OCI-LY1 (cell line): ENCODE data around the gene LZTS3.
"Not testable (repeated sequence)": the region's sequence is repeated elsewhere in the genome, so short reads cannot be mapped to it uniquely, and the experiment has no call there.

ENCODE experiments used
- H2AFZ ChIP-seq: fragments of 200-600 bp; sonication (generic), shearing (Covaris generic); 2 replicates; pipeline ENCODE4 v1.6.0; 2014; ENCODE audit warnings: antibody characterized with exemption, mild to moderate bottlenecking, low read length
- H3F3A ChIP-seq: fragments of 200-600 bp; sonication (generic), shearing (Covaris generic); 2 replicates; pipeline ENCODE4 v1.6.0; 2014; ENCODE audit warnings: mild to moderate bottlenecking, antibody characterized with exemption, low read length, moderate library complexity; ENCODE audit not compliant: insufficient read depth
- H3K27ac ChIP-seq: fragments of 200-600 bp; sonication (generic); 2 replicates; pipeline ENCODE4 v1.5.1; 2014; ENCODE audit warnings: low read length, mixed run types, mild to moderate bottlenecking, low read depth; ENCODE audit not compliant: poor library complexity, severe bottlenecking
- H3K27me3 ChIP-seq: fragments of 200-600 bp; sonication (generic); 2 replicates; pipeline ENCODE4 v1.6.0; 2014; ENCODE audit warnings: antibody characterized with exemption, mild to moderate bottlenecking, low read length, moderate library complexity; ENCODE audit not compliant: insufficient read depth
- H3K36me3 ChIP-seq: fragments of 200-600 bp; sonication (generic); 2 replicates; pipeline ENCODE4 v1.6.1; 2014; ENCODE audit warnings: mild to moderate bottlenecking, antibody characterized with exemption, low read length, moderate library complexity, mixed read lengths; ENCODE audit not compliant: insufficient read depth
- H3K4me1 ChIP-seq: fragments of 200-600 bp; sonication (generic); 2 replicates; pipeline ENCODE4 v1.5.1; 2014; ENCODE audit warnings: mild to moderate bottlenecking, low read length, moderate library complexity; ENCODE audit not compliant: insufficient read depth, severe bottlenecking
- H3K4me2 ChIP-seq: fragments of 200-600 bp; sonication (generic), shearing (Covaris generic); 2 replicates; pipeline ENCODE4 v1.6.1; 2014; ENCODE audit warnings: low read length
- H3K4me3 ChIP-seq: fragments of 200-600 bp; sonication (generic); 2 replicates; pipeline ENCODE4 v1.5.1; 2014; ENCODE audit warnings: low read length, low read depth, mild to moderate bottlenecking, mixed read lengths; ENCODE audit not compliant: poor library complexity, severe bottlenecking
- H3K79me2 ChIP-seq: fragments of 200-600 bp; shearing (Covaris generic); 2 replicates; pipeline ENCODE4 v1.6.1; 2016; ENCODE audit warnings: mixed run types, low read length, mixed read lengths; ENCODE audit not compliant: insufficient read depth
- H3K9ac ChIP-seq: fragments of 200-600 bp; sonication (generic), shearing (Covaris generic); 2 replicates; pipeline ENCODE4 v1.6.1; 2014; ENCODE audit warnings: mild to moderate bottlenecking, low read length, mixed read lengths
- H3K9me2 ChIP-seq: fragments of 200-600 bp; sonication (generic), shearing (Covaris generic); 2 replicates; pipeline ENCODE4 v1.6.1; 2014; ENCODE audit warnings: low read depth, mild to moderate bottlenecking, low read length, mixed read lengths
- H3K9me3 ChIP-seq: fragments of 200-600 bp; shearing (Covaris generic); 2 replicates; pipeline ENCODE4 v1.6.1; 2014; ENCODE audit warnings: low read length, mixed read lengths
- H4K20me1 ChIP-seq: fragments of 200-600 bp; sonication (generic), shearing (Covaris generic); 2 replicates; pipeline ENCODE4 v1.6.0; 2016; ENCODE audit warnings: mild to moderate bottlenecking, low read length; ENCODE audit not compliant: insufficient read depth
- EZH2 ChIP-seq: fragments of 200-600 bp; sonication (generic), shearing (Covaris generic); IDR thresholded peaks from 2 replicates; pipeline ENCODE4 v1.8.0; 2017; ENCODE audit warnings: borderline replicate concordance, mixed run types, mild to moderate bottlenecking, antibody characterized with exemption, low read length, moderate library complexity, mixed read lengths
- TF ChIP-seq, protein P1 (sequence below): fragments of 200-600 bp; sonication (generic), shearing (Covaris generic); IDR thresholded peaks from 2 replicates; pipeline ENCODE4 v1.5.1; 2017; ENCODE audit warnings: mild to moderate bottlenecking, antibody characterized with exemption, low read length, moderate library complexity, mixed read lengths

LZTS3 gene

DNA sequence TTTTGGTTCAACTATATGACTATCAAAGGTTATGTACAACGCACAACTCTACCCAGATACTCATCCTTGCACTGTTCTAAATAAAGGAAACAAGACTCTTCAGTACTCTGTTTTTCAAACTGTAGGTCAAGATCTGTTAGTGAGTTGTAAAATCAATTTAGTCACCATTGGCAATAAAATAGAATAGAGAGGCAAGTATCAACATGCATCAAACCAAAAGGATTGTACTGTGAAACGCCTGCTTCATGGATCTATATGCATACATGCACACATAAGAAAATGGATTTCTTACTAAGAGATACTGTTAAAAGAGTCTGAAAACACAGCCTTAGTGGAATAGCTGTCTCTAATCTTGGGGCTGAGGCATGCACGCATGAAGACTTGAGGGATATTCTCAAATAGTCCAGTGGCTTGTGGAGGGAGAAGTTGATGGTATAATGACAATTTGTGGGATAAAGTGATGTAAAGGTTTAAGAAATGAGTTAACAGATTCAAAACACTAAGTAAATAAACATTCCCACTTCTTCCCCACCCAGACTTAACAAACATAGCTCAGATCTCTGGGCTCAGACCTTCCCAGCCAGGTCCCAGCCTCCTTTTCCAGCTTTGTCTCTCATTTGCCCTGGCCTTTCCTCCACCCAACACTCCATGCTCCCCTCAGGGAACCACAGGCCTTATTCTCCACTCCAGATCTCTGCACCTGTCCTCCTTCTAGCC lies 10.7 kb upstream of the LZTS3 start:
- no peak overlapping the region for H3K4me3 ChIP-seq
- H3F3A ChIP-seq: no peaks in the 10 kb centered on the region
- no peak overlapping the region for H3K27ac ChIP-seq

DNA sequence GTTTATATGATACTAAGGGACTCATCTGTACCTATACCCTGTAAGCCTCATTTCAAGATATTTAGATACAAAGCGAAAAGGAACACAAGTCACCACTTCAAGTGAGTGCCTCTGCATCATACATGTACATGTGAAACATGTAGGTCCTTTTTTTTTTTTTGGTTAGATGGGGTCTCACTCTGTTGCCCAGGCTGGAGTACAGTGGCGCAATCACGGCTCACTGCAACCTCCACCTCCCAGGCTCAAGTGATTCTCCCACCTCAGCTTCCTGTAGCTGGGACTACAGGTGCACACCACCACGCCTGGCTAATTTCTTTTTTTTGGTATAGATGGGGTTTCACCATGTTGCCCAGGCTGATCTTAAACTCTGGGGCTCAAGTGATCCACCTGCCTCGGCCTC lies 9.1 kb upstream of the LZTS3 start:
- H3K4me3 ChIP-seq, H3K4me2 ChIP-seq, H2AFZ ChIP-seq, H3K27ac ChIP-seq, H3F3A ChIP-seq, H3K4me1 ChIP-seq, H3K79me2 ChIP-seq, H4K20me1 ChIP-seq, H3K9me3 ChIP-seq, H3K27me3 ChIP-seq, H3K9me2 ChIP-seq, H3K36me3 ChIP-seq, H3K9ac ChIP-seq: not testable (repeated sequence)

More for the DNA sequence above, 10.7 kb upstream of the LZTS3 start:
- Histone ChIP-seq H3K9ac (no peak overlapping the region), H3K4me1 (no peaks in the 10 kb centered on the region), H3K27me3 (no peaks in the 10 kb centered on the region), H3K36me3 (peaks cover 3% of the 10 kb centered on the region), H3K9me3 (no peaks in the 10 kb centered on the region), H3K9me2 (no peaks in the 10 kb centered on the region), H3K79me2 (no peaks in the 10 kb centered on the region), H2AFZ (no peak overlapping the region), H3K4me2 (no peak overlapping the region), H4K20me1 (no peaks in the 10 kb centered on the region)
- TF ChIP-seq, protein P1, sequence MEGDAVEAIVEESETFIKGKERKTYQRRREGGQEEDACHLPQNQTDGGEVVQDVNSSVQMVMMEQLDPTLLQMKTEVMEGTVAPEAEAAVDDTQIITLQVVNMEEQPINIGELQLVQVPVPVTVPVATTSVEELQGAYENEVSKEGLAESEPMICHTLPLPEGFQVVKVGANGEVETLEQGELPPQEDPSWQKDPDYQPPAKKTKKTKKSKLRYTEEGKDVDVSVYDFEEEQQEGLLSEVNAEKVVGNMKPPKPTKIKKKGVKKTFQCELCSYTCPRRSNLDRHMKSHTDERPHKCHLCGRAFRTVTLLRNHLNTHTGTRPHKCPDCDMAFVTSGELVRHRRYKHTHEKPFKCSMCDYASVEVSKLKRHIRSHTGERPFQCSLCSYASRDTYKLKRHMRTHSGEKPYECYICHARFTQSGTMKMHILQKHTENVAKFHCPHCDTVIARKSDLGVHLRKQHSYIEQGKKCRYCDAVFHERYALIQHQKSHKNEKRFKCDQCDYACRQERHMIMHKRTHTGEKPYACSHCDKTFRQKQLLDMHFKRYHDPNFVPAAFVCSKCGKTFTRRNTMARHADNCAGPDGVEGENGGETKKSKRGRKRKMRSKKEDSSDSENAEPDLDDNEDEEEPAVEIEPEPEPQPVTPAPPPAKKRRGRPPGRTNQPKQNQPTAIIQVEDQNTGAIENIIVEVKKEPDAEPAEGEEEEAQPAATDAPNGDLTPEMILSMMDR: no peak
- no peak for TF ChIP-seq EZH2

DNA sequence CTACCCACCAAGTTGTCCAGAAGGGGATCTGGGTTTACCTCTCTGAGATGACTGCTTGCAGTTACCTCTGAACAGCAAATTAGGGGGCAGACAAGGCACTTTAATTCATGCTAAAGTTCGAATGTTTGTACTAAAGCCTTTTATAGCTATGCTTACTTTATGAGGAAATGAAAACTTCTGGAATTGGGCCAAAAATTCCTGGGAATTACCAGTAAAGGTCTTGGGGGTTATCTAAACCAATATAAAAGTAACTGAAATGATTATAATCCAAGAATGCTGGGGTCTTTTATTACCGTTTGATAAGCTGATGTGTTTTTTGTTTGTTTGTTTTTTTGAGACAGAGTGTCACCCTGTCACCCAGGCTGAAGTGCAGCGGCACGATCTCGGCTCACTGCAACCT lies 7.9 kb upstream of the LZTS3 start:
- H3K36me3 ChIP-seq: no peaks in the 10 kb centered on the region; the same call in 1 of the 2 replicates
- H3K9me2 ChIP-seq: no peaks in the 10 kb centered on the region
- H3K4me2 ChIP-seq: no peak overlapping the region
- H3K4me3 ChIP-seq: no peak overlapping the region
- H3K79me2 ChIP-seq: no peaks in the 10 kb centered on the region
- no peaks in the 10 kb centered on the region for H4K20me1 ChIP-seq
- no peaks in the 10 kb centered on the region for H3K27me3 ChIP-seq
- no peaks in the 10 kb centered on the region for H3K9me3 ChIP-seq
- TF ChIP-seq, protein P1: no peak
- no peak for TF ChIP-seq EZH2
- H3F3A ChIP-seq: no peaks in the 10 kb centered on the region
- no peak overlapping the region for H2AFZ ChIP-seq
- H3K9ac ChIP-seq: no peak overlapping the region
- peaks cover 5% of the 10 kb centered on the region for H3K4me1 ChIP-seq
- no peak overlapping the region for H3K27ac ChIP-seq

DNA sequence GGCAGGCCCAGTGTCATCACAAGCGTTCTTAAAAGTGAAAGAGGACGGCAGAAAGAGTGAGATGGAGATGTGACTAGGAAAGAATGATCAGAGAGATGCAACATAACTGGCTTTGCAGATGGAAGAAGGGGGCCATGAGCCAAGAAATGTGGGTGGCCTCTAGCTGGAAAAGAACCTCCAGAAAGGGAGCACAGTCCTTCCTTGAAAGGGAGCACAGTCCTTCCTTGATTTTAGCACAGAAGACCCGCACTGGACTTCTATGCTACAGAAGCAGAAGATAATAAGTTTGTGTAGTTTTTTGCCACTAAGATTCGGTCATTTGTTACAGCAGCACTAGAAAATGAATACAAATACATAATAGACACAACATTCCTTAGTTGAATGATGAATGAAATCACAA lies 7.0 kb upstream of the LZTS3 start:
- H3F3A ChIP-seq: no peaks in the 10 kb centered on the region
- no peak overlapping the region for H3K27ac ChIP-seq
- peaks cover 5% of the 10 kb centered on the region for H3K4me1 ChIP-seq
- no peaks in the 10 kb centered on the region for H3K27me3 ChIP-seq
- H3K9me2 ChIP-seq: no peaks in the 10 kb centered on the region
- H3K9me3 ChIP-seq: no peaks in the 10 kb centered on the region
- H4K20me1 ChIP-seq: no peaks in the 10 kb centered on the region
- no peak for TF ChIP-seq EZH2
- TF ChIP-seq, protein P1: no peak
- no peak overlapping the region for H2AFZ ChIP-seq
- H3K79me2 ChIP-seq: no peaks in the 10 kb centered on the region
- no peak overlapping the region for H3K4me2 ChIP-seq
- H3K9ac ChIP-seq: no peak overlapping the region
- no peaks in the 10 kb centered on the region for H3K36me3 ChIP-seq
- H3K4me3 ChIP-seq: no peak overlapping the region
